Karpas-422 (cell line): ENCODE measurements around the gene CDK14. TPM values are rescaled to one million over a fixed set of nuclear protein-coding genes. Genes with fewer than 3 reads are reported as not detected.

Experiments
- DNase-seq: peaks from one replicate; pipeline ENCODE4 v3.0.0-alpha.2; 2015
- H2AFZ ChIP-seq: fragments of 200-600 bp; sonication (generic); 2 replicates; pipeline ENCODE4 v1.6.1; 2014; ENCODE audit warnings: antibody characterized with exemption, low read length, mixed read lengths
- H3K27ac ChIP-seq: fragments of 200-600 bp; sonication (generic); 2 replicates; pipeline ENCODE4 v1.5.1; 2014; ENCODE audit warnings: mild to moderate bottlenecking, low read length, moderate library complexity
- H3K27me3 ChIP-seq: fragments of 200-600 bp; sonication (generic); 2 replicates; pipeline ENCODE4 v1.6.1; 2014; ENCODE audit warnings: low read length, mixed read lengths
- H3K36me3 ChIP-seq: fragments of 200-600 bp; sonication (generic); 2 replicates; pipeline ENCODE4 v1.6.1; 2014; ENCODE audit warnings: low read length, mixed read lengths; ENCODE audit not compliant: insufficient read depth
- H3K4me1 ChIP-seq: fragments of 200-600 bp; sonication (generic); 2 replicates; pipeline ENCODE4 v1.6.1; 2014; ENCODE audit warnings: mild to moderate bottlenecking, low read length, mixed read lengths
- H3K4me2 ChIP-seq: fragments of 200-600 bp; sonication (generic); 2 replicates; pipeline ENCODE4 v1.6.1; 2014; ENCODE audit warnings: low read length, low read depth, mild to moderate bottlenecking; ENCODE audit not compliant: poor library complexity, severe bottlenecking
- H3K4me3 ChIP-seq: fragments of 200-600 bp; sonication (generic); 2 replicates; pipeline ENCODE4 v1.5.1; 2014; ENCODE audit warnings: mild to moderate bottlenecking, antibody characterized with exemption, low read length, mixed read lengths
- H3K79me2 ChIP-seq: fragments of 200-600 bp; sonication (generic); 2 replicates; pipeline ENCODE4 v1.6.1; 2014; ENCODE audit warnings: mild to moderate bottlenecking, low read length, mixed read lengths
- H3K9ac ChIP-seq: fragments of 200-600 bp; sonication (generic); 2 replicates; pipeline ENCODE4 v1.6.0; 2014; ENCODE audit warnings: low read length
- H3K9me2 ChIP-seq: fragments of 200-600 bp; sonication (generic), shearing (Covaris generic); replicated peaks from 2 replicates; pipeline ENCODE4 v1.6.0; 2014; ENCODE audit warnings: mild to moderate bottlenecking, low read length, moderate library complexity; ENCODE audit not compliant: insufficient read depth
- H3K9me3 ChIP-seq: fragments of 300-700, 200-600 bp; sonication (generic); 2 replicates; pipeline ENCODE4 v1.6.1; 2014; ENCODE audit warnings: low read length, mixed read lengths
- H4K20me1 ChIP-seq: fragments of 200-600 bp; sonication (generic); 2 replicates; pipeline ENCODE4 v1.6.1; 2014; ENCODE audit warnings: mild to moderate bottlenecking, antibody characterized with exemption, low read length, low read depth; ENCODE audit not compliant: insufficient read depth
- total RNA-seq: library from RNA; depleted of rRNA; stranded (reverse); fragments of >200 nt; shearing (Covaris generic); gene quantifications from 2 replicates; pipeline ENCODE4 v1.2.3, GENCODE V29; 2014; ENCODE audit warnings: low replicate concordance

CDK14 gene
- total RNA-seq, 1 experiment from 2014 or later: 121 TPM

- Histone ChIP-seq H3K9me2 (no peaks in the 10 kb centered on the region; the same call in 1 of the 2 replicates), H3K4me3 (no peak overlapping the region), H2AFZ (no peak overlapping the region), H3K9ac (no peak overlapping the region), H3K79me2 (peaks cover 15% of the 10 kb centered on the region; the same call in 1 of the 2 replicates), H4K20me1 (no peaks in the 10 kb centered on the region), H3K27ac (no peak overlapping the region), H3K9me3 (no peaks in the 10 kb centered on the region), H3K36me3 (no peaks in the 10 kb centered on the region), H3K27me3 (no peaks in the 10 kb centered on the region), H3K4me2 (no peak overlapping the region), H3K4me1 (peaks cover 36% of the 10 kb centered on the region)
- no peak for DNase-seq
These were observed 468.8 kb downstream of the CDK14 start for GRCh38 chr7:91064938-91065337.

GRCh38 chr7:91066627-91067026, 470.5 kb downstream of the CDK14 start:
- Histone ChIP-seq H3K4me2 (peak overlapping the region; percentile 20), H3K27me3 (no peaks in the 10 kb centered on the region), H4K20me1 (no peaks in the 10 kb centered on the region), H3K9me2 (no peaks in the 10 kb centered on the region; the same call in 1 of the 2 replicates), H2AFZ (no peak overlapping the region), H3K27ac (0 out of 2 replicates have a peak overlapping the region, but pooled peaks have one; percentile 1), H3K4me3 (no peak overlapping the region), H3K4me1 (peaks cover 36% of the 10 kb centered on the region), H3K36me3 (no peaks in the 10 kb centered on the region), H3K9ac (no peak overlapping the region), H3K9me3 (no peaks in the 10 kb centered on the region), H3K79me2 (peaks cover 15% of the 10 kb centered on the region; the same call in 1 of the 2 replicates)
- DNase-seq: no peak

- H2AFZ ChIP-seq: no peak overlapping the region
- H3K4me2 ChIP-seq: peak overlapping the region; percentile 20
- no peak overlapping the region; the same call in 1 of the 2 replicates for H3K9ac ChIP-seq
- DNase-seq: no peak
- no peaks in the 10 kb centered on the region for H4K20me1 ChIP-seq
- H3K9me2 ChIP-seq: no peaks in the 10 kb centered on the region; the same call in 1 of the 2 replicates
- H3K36me3 ChIP-seq: 0 out of 2 replicates have a peak, but pooled peaks cover 3% of the 10 kb centered on the region
- no peak overlapping the region for H3K4me3 ChIP-seq
- H3K4me1 ChIP-seq: peaks cover 36% of the 10 kb centered on the region
- 0 out of 2 replicates have a peak overlapping the region, but pooled peaks have one; percentile 18 for H3K27ac ChIP-seq
- no peaks in the 10 kb centered on the region for H3K9me3 ChIP-seq
- no peaks in the 10 kb centered on the region for H3K27me3 ChIP-seq
- H3K79me2 ChIP-seq: peaks cover 15% of the 10 kb centered on the region; the same call in 1 of the 2 replicates
These were observed 471.1 kb downstream of the CDK14 start for GRCh38 chr7:91067242-91067641.

GRCh38 chr7:91068136-91068795, 472.1 kb downstream of the CDK14 start:
- Histone ChIP-seq H3K9me2 (no peaks in the 10 kb centered on the region; the same call in 1 of the 2 replicates), H3K9me3 (no peaks in the 10 kb centered on the region), H3K4me1 (peaks cover 36% of the 10 kb centered on the region), H3K4me2 (no peak overlapping the region), H4K20me1 (no peaks in the 10 kb centered on the region), H3K9ac (no peak overlapping the region), H3K4me3 (no peak overlapping the region), H3K27me3 (no peaks in the 10 kb centered on the region), H3K27ac (no peak overlapping the region), H3K79me2 (peaks cover 15% of the 10 kb centered on the region; the same call in 1 of the 2 replicates), H2AFZ (no peak overlapping the region), H3K36me3 (0 out of 2 replicates have a peak, but pooled peaks cover 5% of the 10 kb centered on the region)
- no peak for DNase-seq

GRCh38 chr7:91069146-91069545, 473.0 kb downstream of the CDK14 start:
- DNase-seq: no peak
- Histone ChIP-seq H3K9ac (no peak overlapping the region), H3K9me2 (no peaks in the 10 kb centered on the region; the same call in 1 of the 2 replicates), H3K4me1 (peaks cover 37% of the 10 kb centered on the region), H3K9me3 (no peaks in the 10 kb centered on the region), H4K20me1 (no peaks in the 10 kb centered on the region), H3K4me2 (no peak overlapping the region), H3K27ac (no peak overlapping the region), H2AFZ (no peak overlapping the region), H3K79me2 (peaks cover 14% of the 10 kb centered on the region; the same call in 1 of the 2 replicates), H3K36me3 (0 out of 2 replicates have a peak, but pooled peaks cover 5% of the 10 kb centered on the region), H3K27me3 (no peaks in the 10 kb centered on the region), H3K4me3 (no peak overlapping the region)

GRCh38 chr7:91079487-91079886, 483.4 kb downstream of the CDK14 start:
- Histone ChIP-seq H3K79me2 (no peaks in the 10 kb centered on the region), H3K27me3 (no peaks in the 10 kb centered on the region), H3K4me1 (peaks cover 56% of the 10 kb centered on the region), H3K9ac (no peak overlapping the region), H3K4me2 (peak overlapping the region; percentile 64), H4K20me1 (no peaks in the 10 kb centered on the region), H3K9me3 (no peaks in the 10 kb centered on the region), H3K27ac (peak overlapping the region; percentile 78), H2AFZ (no peak overlapping the region), H3K9me2 (no peaks in the 10 kb centered on the region), H3K4me3 (peak overlapping the region; percentile 24), H3K36me3 (no peaks in the 10 kb centered on the region)
- DNase-seq: no peak

GRCh38 chr7:91080351-91080750, 484.2 kb downstream of the CDK14 start:
- Histone ChIP-seq H3K36me3 (no peaks in the 10 kb centered on the region), H3K9me2 (no peaks in the 10 kb centered on the region), H3K9me3 (no peaks in the 10 kb centered on the region), H3K27ac (peak overlapping the region; percentile 78), H3K4me3 (peak overlapping the region; percentile 24), H2AFZ (no peak overlapping the region), H4K20me1 (no peaks in the 10 kb centered on the region), H3K9ac (no peak overlapping the region), H3K4me1 (peaks cover 48% of the 10 kb centered on the region), H3K27me3 (no peaks in the 10 kb centered on the region), H3K79me2 (no peaks in the 10 kb centered on the region), H3K4me2 (peak overlapping the region; percentile 64)
- no peak for DNase-seq

GRCh38 chr7:91082038-91082437, 485.9 kb downstream of the CDK14 start:
- peaks cover 49% of the 10 kb centered on the region for H3K4me1 ChIP-seq
- no peaks in the 10 kb centered on the region for H3K9me2 ChIP-seq
- no peak overlapping the region for H2AFZ ChIP-seq
- no peaks in the 10 kb centered on the region for H3K36me3 ChIP-seq
- no peaks in the 10 kb centered on the region for H3K9me3 ChIP-seq
- no peak overlapping the region for H3K9ac ChIP-seq
- peak overlapping the region; percentile 64 for H3K4me2 ChIP-seq
- H3K79me2 ChIP-seq: peaks cover 3% of the 10 kb centered on the region; the same call in 1 of the 2 replicates
- H3K27me3 ChIP-seq: no peaks in the 10 kb centered on the region
- peak overlapping the region; percentile 78 for H3K27ac ChIP-seq
- no peaks in the 10 kb centered on the region for H4K20me1 ChIP-seq
- H3K4me3 ChIP-seq: no peak overlapping the region
- no peak for DNase-seq
